Glomerular visceral epithelial cell (primary cell): ENCODE results near the gene ETV6.

Experiments
- DNase-seq: peaks from one replicate; pipeline ENCODE4 v3.0.0-alpha.2; 2016; ENCODE audit errors: extremely low spot score

ETV6 gene

GRCh38 chr12:11717519-11717961 is 68.1 kb downstream of the ETV6 start:
- peak; percentile 63 for DNase-seq

- DNase-seq, result no peak
These were observed 68.6 kb downstream of the ETV6 start for GRCh38 chr12:11718105-11718504.

GRCh38 chr12:11718768-11719253 is 69.3 kb downstream of the ETV6 start:
- peak; percentile 52 for DNase-seq

GRCh38 chr12:11719678-11720099 is 70.2 kb downstream of the ETV6 start:
- peak; percentile 93 for DNase-seq

- DNase-seq, result no peak
These were observed 72.6 kb downstream of the ETV6 start for GRCh38 chr12:11722071-11722470.

- DNase-seq, result no peak
These were observed 73.2 kb downstream of the ETV6 start for GRCh38 chr12:11722578-11723138.

- no peak for DNase-seq
These were observed 74.5 kb downstream of the ETV6 start for GRCh38 chr12:11723993-11724392.

GRCh38 chr12:11724888-11725311 is 75.4 kb downstream of the ETV6 start:
- no peak for DNase-seq

GRCh38 chr12:11725686-11726085 is 76.2 kb downstream of the ETV6 start:
- DNase-seq, result no peak

GRCh38 chr12:11726659-11727058 is 77.2 kb downstream of the ETV6 start:
- no peak for DNase-seq

- no peak for DNase-seq
These were observed 77.7 kb downstream of the ETV6 start for GRCh38 chr12:11727133-11727664.

GRCh38 chr12:11728154-11728755 is 78.8 kb downstream of the ETV6 start:
- DNase-seq, result no peak

- no peak for DNase-seq
These were observed 79.5 kb downstream of the ETV6 start for GRCh38 chr12:11729008-11729407.

- no peak for DNase-seq
These were observed 80.1 kb downstream of the ETV6 start for GRCh38 chr12:11729439-11730150.

GRCh38 chr12:11730299-11731041 is 81.0 kb downstream of the ETV6 start:
- no peak for DNase-seq

GRCh38 chr12:11731042-11731357 is 81.5 kb downstream of the ETV6 start:
- DNase-seq, result no peak

GRCh38 chr12:11731455-11731854 is 82.0 kb downstream of the ETV6 start:
- DNase-seq, result peak; percentile 35

- DNase-seq, result no peak
These were observed 82.5 kb downstream of the ETV6 start for GRCh38 chr12:11732023-11732422.

- no peak for DNase-seq
These were observed 83.2 kb downstream of the ETV6 start for GRCh38 chr12:11732715-11733114.

GRCh38 chr12:11734580-11735180 is 85.2 kb downstream of the ETV6 start:
- no peak for DNase-seq

GRCh38 chr12:11738450-11738849 is 89.0 kb downstream of the ETV6 start:
- no peak for DNase-seq
